SK-N-SH (cell line): Measurements from ENCODE around the gene SH3D19. TPM values are rescaled to one million over a fixed set of nuclear protein-coding genes. Genes with fewer than 3 reads are reported as not detected.

Source experiments
- CTCF ChIA-PET: fragments of 300-600, 350-600 bp; formaldehyde crosslinking; extraction: SDS; loops from one replicate; lab custom pipeline; 2021; lab: Yijun Ruan, JAX
- POLR2A ChIA-PET: fragments of 350-600 bp; sonication (Branson Sonifier 250); formaldehyde crosslinking; extraction: SDS; loops from one replicate; lab custom pipeline; 2020; ENCODE audit warnings: antibody characterized with exemption, inconsistent platforms; lab: Yijun Ruan, JAX
- DNase-seq: peaks from one replicate; pipeline ENCODE4 v3.0.0; 2012
- H2AFZ ChIP-seq: fragments of 200-600 bp; sonication (generic); 2 replicates; pipeline ENCODE4 v1.8.1; 2016; ENCODE audit warnings: antibody characterized with exemption, mild to moderate bottlenecking, low read depth
- H3F3A ChIP-seq: fragments of 200-600 bp; sonication (generic); replicated peaks from 2 replicates; pipeline ENCODE3; 2016; ENCODE audit warnings: antibody characterized with exemption, mild to moderate bottlenecking; ENCODE audit not compliant: insufficient read depth
- H3K27ac ChIP-seq, 2 experiments: fragments of 200-500 bp in 1 of 2; fragments of 200-600 bp in 1 of 2; sonication (Bioruptor generic) in 1 of 2; sonication (generic), shearing (Covaris generic) in 1 of 2; 2 replicates each; pipeline versions ENCODE4 v1.5.1 to v1.6.1; 2014 to 2016; ENCODE audit warnings: low read depth in 2 of 2, inconsistent platforms in 1 of 2, low read length in 1 of 2, mild to moderate bottlenecking in 1 of 2, mixed read lengths in 1 of 2
- H3K27me3 ChIP-seq: fragments of 200-600 bp; sonication (generic), shearing (Covaris generic); 2 replicates; pipeline ENCODE4 v1.6.1; 2016; ENCODE audit warnings: mixed run types; ENCODE audit not compliant: insufficient read depth
- H3K36me3 ChIP-seq, 2 experiments: fragments of 200-500 bp in 1 of 2; fragments of 200-600 bp in 1 of 2; sonication (Bioruptor generic) in 1 of 2; sonication (generic) in 1 of 2; replicated peaks in 1 of 2; 2 replicates each; pipeline versions ENCODE3 to v1.5.1; 2014 to 2016; ENCODE audit warnings: low read length in 1 of 2, mild to moderate bottlenecking in 1 of 2; ENCODE audit not compliant: insufficient read depth in 2 of 2, control insufficient read depth in 1 of 2
- H3K4me1 ChIP-seq, 2 experiments: fragments of 200-500 bp in 1 of 2; fragments of 200-600 bp in 1 of 2; sonication (Bioruptor generic) in 1 of 2; sonication (generic), shearing (Covaris generic) in 1 of 2; 2 replicates each; pipeline versions ENCODE4 v1.5.1 to v1.6.1; 2014 to 2016; ENCODE audit warnings: low read depth in 1 of 2, low read length in 1 of 2, mixed run types in 1 of 2; ENCODE audit not compliant: insufficient read depth in 2 of 2, control insufficient read depth in 1 of 2
- H3K4me2 ChIP-seq: fragments of 200-600 bp; sonication (generic), shearing (Covaris generic); 2 replicates; pipeline ENCODE4 v1.6.1; 2017; ENCODE audit warnings: mixed run types
- H3K4me3 ChIP-seq, 2 experiments: fragments of 200-500 bp in 1 of 2; fragments of 200-600 bp in 1 of 2; sonication (Bioruptor generic) in 1 of 2; sonication (generic), shearing (Covaris generic) in 1 of 2; 2 replicates each; pipeline versions ENCODE4 v1.5.1 to v1.8.1; 2014 to 2016; ENCODE audit warnings: low read depth in 2 of 2, inconsistent platforms in 1 of 2, low read length in 1 of 2, mild to moderate bottlenecking in 1 of 2, mixed read lengths in 1 of 2, moderate library complexity in 1 of 2
- H3K79me2 ChIP-seq: fragments of 200-600 bp; sonication (generic); 2 replicates; pipeline ENCODE4 v1.8.1; 2017; ENCODE audit warnings: mild to moderate bottlenecking; ENCODE audit not compliant: insufficient read depth
- H3K9ac ChIP-seq: fragments of 200-600 bp; sonication (generic); 2 replicates; pipeline ENCODE4 v1.6.1; 2017; ENCODE audit warnings: mixed run types
- H3K9me2 ChIP-seq: fragments of 200-600 bp; sonication (generic); 2 replicates; pipeline ENCODE4 v1.6.1; 2017; ENCODE audit warnings: mixed run types
- H3K9me3 ChIP-seq: fragments of 200-600 bp; sonication (generic); 2 replicates; pipeline ENCODE4 v1.6.1; 2017; ENCODE audit warnings: mixed run types, mild to moderate bottlenecking, moderate library complexity
- H4K20me1 ChIP-seq: fragments of 200-600 bp; sonication (generic); 2 replicates; pipeline ENCODE4 v1.6.1; 2017; ENCODE audit warnings: mild to moderate bottlenecking, mixed run types; ENCODE audit not compliant: insufficient read depth
- EP300 ChIP-seq, 2 experiments: IDR thresholded peaks; 2 replicates each; pipeline versions ENCODE4 v1.4.0 to v1.6.1; 2012; ENCODE audit warnings: borderline replicate concordance in 1 of 2, low read depth in 1 of 2, low read length in 1 of 2
- FOSL2 ChIP-seq: IDR thresholded peaks from 2 replicates; pipeline ENCODE4 v1.4.0; 2012; ENCODE audit warnings: low read depth, mild to moderate bottlenecking, moderate library complexity, borderline replicate concordance
- FOXJ3 ChIP-seq: sonication (generic); formaldehyde crosslinking; IDR thresholded peaks from 2 replicates; pipeline ENCODE4 v1.5.1; 2020; ENCODE audit warnings: mild to moderate bottlenecking, missing genetic modification reagents
- GABPA ChIP-seq: IDR thresholded peaks from 2 replicates; pipeline ENCODE4 v1.4.0; 2012; ENCODE audit warnings: low read depth, mild to moderate bottlenecking
- MXI1 ChIP-seq: IDR thresholded peaks from 2 replicates; pipeline ENCODE4 v1.6.1; 2012; ENCODE audit warnings: mild to moderate bottlenecking, low read depth, low read length, improper control_type of control experiment
- NFIC ChIP-seq: IDR thresholded peaks from 2 replicates; pipeline ENCODE4 v1.4.0; 2012; ENCODE audit warnings: borderline replicate concordance
- NRF1 ChIP-seq: IDR thresholded peaks from 2 replicates; pipeline ENCODE4 v1.6.1; 2012; ENCODE audit warnings: low read depth, mild to moderate bottlenecking, low read length
- POLR2AphosphoS5 ChIP-seq: IDR thresholded peaks from 2 replicates; pipeline ENCODE4 v1.6.1; 2012; ENCODE audit warnings: low read depth, low read length
- RCOR1 ChIP-seq: fragments of 150-350 bp; IDR thresholded peaks from 2 replicates; pipeline ENCODE4 v1.6.1; 2017; ENCODE audit warnings: antibody characterized with exemption, low read length
- RFX5 ChIP-seq: IDR thresholded peaks from 2 replicates; pipeline ENCODE4 v1.6.1; 2012; ENCODE audit warnings: mild to moderate bottlenecking, improper control_type of control experiment, low read length
- TEAD4 ChIP-seq: IDR thresholded peaks from 2 replicates; pipeline ENCODE4 v1.4.0; 2012; ENCODE audit warnings: mild to moderate bottlenecking, borderline replicate concordance; ENCODE audit not compliant: insufficient read depth
- USF1 ChIP-seq: IDR thresholded peaks from 2 replicates; pipeline ENCODE4 v1.4.0; 2012; ENCODE audit warnings: low read depth, borderline replicate concordance
- WGBS: methylation state at CpG from one replicate; pipeline ENCODE4 v1.1.6; 2017; ENCODE audit warnings: low lambda C conversion rate; 5-methylcytosine and 5-hydroxymethylcytosine counted together
- polyA plus RNA-seq, 3 experiments: library from polyadenylated mRNA; depleted of rRNA; stranded (reverse); fragments of >200 nt; gene quantifications; 2 replicates each; pipeline ENCODE4 v1.2.3, GENCODE V29; 2012
- TF ChIP-seq, protein P1 (sequence below): IDR thresholded peaks from 2 replicates; pipeline ENCODE4 v1.6.1; 2012; ENCODE audit warnings: mild to moderate bottlenecking, low read depth, low read length, moderate library complexity

SH3D19 gene
- polyA plus RNA-seq, 1 of the 3 experiments (the other 2 are of a cell fraction): 7.1 TPM

DNA sequence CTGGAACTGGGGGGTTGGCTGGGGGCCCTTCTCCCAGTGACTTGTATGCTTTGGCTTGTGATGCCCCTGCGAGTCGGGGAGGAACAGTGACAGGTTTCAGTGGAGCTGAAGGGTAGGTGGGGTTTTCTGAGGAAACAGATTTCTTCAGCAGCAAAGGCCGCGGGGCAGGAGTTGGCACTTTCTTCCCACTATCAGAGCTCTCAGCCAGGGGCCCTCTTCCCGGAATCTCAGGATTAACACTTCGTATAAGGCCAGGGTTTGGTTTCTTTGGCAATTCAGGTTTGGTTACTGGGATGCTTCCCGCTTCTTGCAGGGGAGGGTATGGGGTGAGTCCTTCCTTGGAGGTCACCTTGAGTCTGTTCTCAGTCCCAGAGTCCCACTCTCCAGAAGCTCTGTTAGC, 150.6 kb downstream of the SH3D19 start:
- H3K79me2 ChIP-seq: no peaks in the 10 kb centered on the region
- H3K9me3 ChIP-seq: no peaks in the 10 kb centered on the region
- no peak overlapping the region for H3K4me3 ChIP-seq
- peaks cover 21 to 38% of the 10 kb centered on the region in 2 experiments for H3K36me3 ChIP-seq
- TF ChIP-seq NFIC: no peak
- TF ChIP-seq GABPA: no peak
- no peak for TF ChIP-seq FOXJ3
- TF ChIP-seq POLR2AphosphoS5: no peak
- TF ChIP-seq FOSL2: no peak
- TF ChIP-seq NRF1: no peak
- no peak for TF ChIP-seq TEAD4
- no peak for TF ChIP-seq MXI1
- TF ChIP-seq RFX5: no peak
- TF ChIP-seq, protein P1, sequence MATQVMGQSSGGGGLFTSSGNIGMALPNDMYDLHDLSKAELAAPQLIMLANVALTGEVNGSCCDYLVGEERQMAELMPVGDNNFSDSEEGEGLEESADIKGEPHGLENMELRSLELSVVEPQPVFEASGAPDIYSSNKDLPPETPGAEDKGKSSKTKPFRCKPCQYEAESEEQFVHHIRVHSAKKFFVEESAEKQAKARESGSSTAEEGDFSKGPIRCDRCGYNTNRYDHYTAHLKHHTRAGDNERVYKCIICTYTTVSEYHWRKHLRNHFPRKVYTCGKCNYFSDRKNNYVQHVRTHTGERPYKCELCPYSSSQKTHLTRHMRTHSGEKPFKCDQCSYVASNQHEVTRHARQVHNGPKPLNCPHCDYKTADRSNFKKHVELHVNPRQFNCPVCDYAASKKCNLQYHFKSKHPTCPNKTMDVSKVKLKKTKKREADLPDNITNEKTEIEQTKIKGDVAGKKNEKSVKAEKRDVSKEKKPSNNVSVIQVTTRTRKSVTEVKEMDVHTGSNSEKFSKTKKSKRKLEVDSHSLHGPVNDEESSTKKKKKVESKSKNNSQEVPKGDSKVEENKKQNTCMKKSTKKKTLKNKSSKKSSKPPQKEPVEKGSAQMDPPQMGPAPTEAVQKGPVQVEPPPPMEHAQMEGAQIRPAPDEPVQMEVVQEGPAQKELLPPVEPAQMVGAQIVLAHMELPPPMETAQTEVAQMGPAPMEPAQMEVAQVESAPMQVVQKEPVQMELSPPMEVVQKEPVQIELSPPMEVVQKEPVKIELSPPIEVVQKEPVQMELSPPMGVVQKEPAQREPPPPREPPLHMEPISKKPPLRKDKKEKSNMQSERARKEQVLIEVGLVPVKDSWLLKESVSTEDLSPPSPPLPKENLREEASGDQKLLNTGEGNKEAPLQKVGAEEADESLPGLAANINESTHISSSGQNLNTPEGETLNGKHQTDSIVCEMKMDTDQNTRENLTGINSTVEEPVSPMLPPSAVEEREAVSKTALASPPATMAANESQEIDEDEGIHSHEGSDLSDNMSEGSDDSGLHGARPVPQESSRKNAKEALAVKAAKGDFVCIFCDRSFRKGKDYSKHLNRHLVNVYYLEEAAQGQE: no peak
- TF ChIP-seq, all 33 proteins: peak for 0
- ChIA-PET CTCF (interaction anchor here (1.4 kb wide), 1 partner anchor 9 kb away, joined by 3 read pairs; no protein-coding TSS in a partner anchor), POLR2A (no interaction called here)
- Histone ChIP-seq H3K9me2 (no peaks in the 10 kb centered on the region), H3K4me2 (no peak overlapping the region), H3K27me3 (no peaks in the 10 kb centered on the region), H2AFZ (no peak overlapping the region), H4K20me1 (no peaks in the 10 kb centered on the region), H3F3A (no peaks in the 10 kb centered on the region), H3K27ac (no peak overlapping the region), H3K9ac (no peak overlapping the region), H3K4me1 (peaks cover 5 to 16% of the 10 kb centered on the region in 2 experiments)
- 92% methylated on average over 7 of the region's 7 CpGs for WGBS
- DNase-seq: no peak

- Histone ChIP-seq H3K4me1 (peaks cover 12 to 21% of the 10 kb centered on the region in 2 experiments), H3K4me2 (no peak overlapping the region), H3K36me3 (peaks cover 21 to 38% of the 10 kb centered on the region in 2 experiments), H3F3A (no peaks in the 10 kb centered on the region), H4K20me1 (no peaks in the 10 kb centered on the region), H3K9ac (no peak overlapping the region), H3K9me3 (no peaks in the 10 kb centered on the region), H3K79me2 (no peaks in the 10 kb centered on the region), H3K9me2 (no peaks in the 10 kb centered on the region), H3K4me3 (no peak overlapping the region), H3K27me3 (no peaks in the 10 kb centered on the region), H3K27ac (peak overlapping the region in 1 of 2 experiments; percentile 62; a peak in 2 of 4 replicates), H2AFZ (no peak overlapping the region)
- 56% methylated on average over 3 of the region's 3 CpGs for whole genome bisulfite sequencing
- ChIA-PET CTCF (interaction anchor here (0.7 to 1.4 kb wide), 2 partner anchors 8 to 35 kb away, joined by 3 read pairs; no protein-coding TSS in a partner anchor), POLR2A (no interaction called here)
- no peak for DNase-seq
- TF ChIP-seq NFIC: no peak
- TF ChIP-seq USF1: no peak
- TF ChIP-seq RCOR1: 0 out of 2 replicates have a peak, but pooled peaks have one; percentile 5
- peak in 1 of 2 experiments; percentile 36; a peak in 1 of 4 replicates for TF ChIP-seq EP300 (IDR thresholded peaks at IDR 0.05; ENCODE audit: borderline replicate concordance in 1 of 2, low read depth in 1 of 2, low read length in 1 of 2)
- TF ChIP-seq, all 33 proteins: peak for 2
Measured at GRCh38 chr4:151173871-151174270, 151.5 kb downstream of the SH3D19 start.
